Measurements from ENCODE around the gene IGFBP6. TPM values are rescaled to one million over a fixed set of nuclear protein-coding genes. Genes with fewer than 3 reads are reported as not detected.

IGFBP6 gene
- polyA plus RNA-seq, 1 donor from 2014 or later = not detected

DNA sequence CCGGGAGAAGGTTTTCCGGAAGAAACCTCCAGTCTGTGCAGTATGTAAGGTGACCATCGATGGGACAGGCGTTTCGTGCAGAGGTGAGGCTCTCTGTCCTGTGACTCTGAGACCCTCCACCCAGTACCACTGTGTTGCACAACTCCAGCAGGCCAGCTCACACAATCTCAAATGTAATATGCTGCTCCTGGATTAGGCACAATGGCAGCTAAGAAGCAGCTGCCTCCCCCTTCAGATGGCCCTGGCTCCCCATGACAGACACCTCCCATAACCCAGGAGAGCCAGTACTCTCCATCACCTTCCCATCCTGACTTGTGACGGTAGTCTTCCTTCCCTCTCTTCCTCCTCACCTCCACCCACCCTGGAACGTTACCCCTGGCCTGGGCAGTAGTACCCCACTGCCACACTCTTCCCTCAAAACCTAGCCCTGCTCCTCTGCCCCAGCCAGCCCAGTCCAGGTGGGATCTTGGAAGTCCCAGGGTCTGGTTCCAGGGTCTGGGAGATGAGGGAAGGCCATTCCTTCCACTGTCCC is 45.5 kb upstream of the IGFBP6 start:
- Histone ChIP-seq H3K4me3 (ENCODE audit: low read length) (no peak overlapping the region), H3K27me3 (ENCODE audit: insufficient read depth, low read depth, low read length) (no peaks in the 10 kb centered on the region), H3K36me3 (ENCODE audit: insufficient read depth, low read length) (no peaks in the 10 kb centered on the region), H4K20me1 (ENCODE audit: insufficient read depth) (no peaks in the 10 kb centered on the region), H3K79me2 (replicated peaks; ENCODE audit: insufficient read depth, low read length) (no peaks in the 10 kb centered on the region), H3K9me3 (ENCODE audit: low read length) (no peaks in the 10 kb centered on the region), H3K9ac (ENCODE audit: low read length) (no peak overlapping the region), H3K9me2 (ENCODE audit: insufficient read depth, low read length) (no peaks in the 10 kb centered on the region), H3K27ac (ENCODE audit: low read length) (no peak overlapping the region), H3K4me2 (ENCODE audit: low read length) (no peak overlapping the region), H3F3A (ENCODE audit: insufficient read depth, low read length, poor library complexity, severe bottlenecking) (no peaks in the 10 kb centered on the region), H2AFZ (ENCODE audit: low read depth, low read length) (no peak overlapping the region)
- TF ChIP-seq, protein P1, sequence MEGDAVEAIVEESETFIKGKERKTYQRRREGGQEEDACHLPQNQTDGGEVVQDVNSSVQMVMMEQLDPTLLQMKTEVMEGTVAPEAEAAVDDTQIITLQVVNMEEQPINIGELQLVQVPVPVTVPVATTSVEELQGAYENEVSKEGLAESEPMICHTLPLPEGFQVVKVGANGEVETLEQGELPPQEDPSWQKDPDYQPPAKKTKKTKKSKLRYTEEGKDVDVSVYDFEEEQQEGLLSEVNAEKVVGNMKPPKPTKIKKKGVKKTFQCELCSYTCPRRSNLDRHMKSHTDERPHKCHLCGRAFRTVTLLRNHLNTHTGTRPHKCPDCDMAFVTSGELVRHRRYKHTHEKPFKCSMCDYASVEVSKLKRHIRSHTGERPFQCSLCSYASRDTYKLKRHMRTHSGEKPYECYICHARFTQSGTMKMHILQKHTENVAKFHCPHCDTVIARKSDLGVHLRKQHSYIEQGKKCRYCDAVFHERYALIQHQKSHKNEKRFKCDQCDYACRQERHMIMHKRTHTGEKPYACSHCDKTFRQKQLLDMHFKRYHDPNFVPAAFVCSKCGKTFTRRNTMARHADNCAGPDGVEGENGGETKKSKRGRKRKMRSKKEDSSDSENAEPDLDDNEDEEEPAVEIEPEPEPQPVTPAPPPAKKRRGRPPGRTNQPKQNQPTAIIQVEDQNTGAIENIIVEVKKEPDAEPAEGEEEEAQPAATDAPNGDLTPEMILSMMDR (IDR thresholded peaks at IDR 0.05; ENCODE audit: poor library complexity, severe bottlenecking) = no peak
- TF ChIP-seq SMC3 (conservative IDR thresholded peaks at IDR 0.05; ENCODE audit: poor library complexity) (no peak), TAF1 (IDR thresholded peaks at IDR 0.05; ENCODE audit: low read depth) (no peak), RAD21 (conservative IDR thresholded peaks at IDR 0.05) (no peak), MXI1 (conservative IDR thresholded peaks at IDR 0.05; ENCODE audit: poor library complexity, severe bottlenecking) (no peak), EP300 (conservative IDR thresholded peaks at IDR 0.05; ENCODE audit: poor library complexity, severe bottlenecking) (no peak), POLR2AphosphoS5 (IDR thresholded peaks at IDR 0.05) (no peak), EZH2 (IDR thresholded peaks at IDR 0.05; ENCODE audit: borderline replicate concordance, insufficient read depth, low read length, poor library complexity, severe bottlenecking) (no peak)
- TF ChIP-seq, protein P2, sequence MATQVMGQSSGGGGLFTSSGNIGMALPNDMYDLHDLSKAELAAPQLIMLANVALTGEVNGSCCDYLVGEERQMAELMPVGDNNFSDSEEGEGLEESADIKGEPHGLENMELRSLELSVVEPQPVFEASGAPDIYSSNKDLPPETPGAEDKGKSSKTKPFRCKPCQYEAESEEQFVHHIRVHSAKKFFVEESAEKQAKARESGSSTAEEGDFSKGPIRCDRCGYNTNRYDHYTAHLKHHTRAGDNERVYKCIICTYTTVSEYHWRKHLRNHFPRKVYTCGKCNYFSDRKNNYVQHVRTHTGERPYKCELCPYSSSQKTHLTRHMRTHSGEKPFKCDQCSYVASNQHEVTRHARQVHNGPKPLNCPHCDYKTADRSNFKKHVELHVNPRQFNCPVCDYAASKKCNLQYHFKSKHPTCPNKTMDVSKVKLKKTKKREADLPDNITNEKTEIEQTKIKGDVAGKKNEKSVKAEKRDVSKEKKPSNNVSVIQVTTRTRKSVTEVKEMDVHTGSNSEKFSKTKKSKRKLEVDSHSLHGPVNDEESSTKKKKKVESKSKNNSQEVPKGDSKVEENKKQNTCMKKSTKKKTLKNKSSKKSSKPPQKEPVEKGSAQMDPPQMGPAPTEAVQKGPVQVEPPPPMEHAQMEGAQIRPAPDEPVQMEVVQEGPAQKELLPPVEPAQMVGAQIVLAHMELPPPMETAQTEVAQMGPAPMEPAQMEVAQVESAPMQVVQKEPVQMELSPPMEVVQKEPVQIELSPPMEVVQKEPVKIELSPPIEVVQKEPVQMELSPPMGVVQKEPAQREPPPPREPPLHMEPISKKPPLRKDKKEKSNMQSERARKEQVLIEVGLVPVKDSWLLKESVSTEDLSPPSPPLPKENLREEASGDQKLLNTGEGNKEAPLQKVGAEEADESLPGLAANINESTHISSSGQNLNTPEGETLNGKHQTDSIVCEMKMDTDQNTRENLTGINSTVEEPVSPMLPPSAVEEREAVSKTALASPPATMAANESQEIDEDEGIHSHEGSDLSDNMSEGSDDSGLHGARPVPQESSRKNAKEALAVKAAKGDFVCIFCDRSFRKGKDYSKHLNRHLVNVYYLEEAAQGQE (IDR thresholded peaks at IDR 0.05; ENCODE audit: borderline replicate concordance) = no peak

DNA sequence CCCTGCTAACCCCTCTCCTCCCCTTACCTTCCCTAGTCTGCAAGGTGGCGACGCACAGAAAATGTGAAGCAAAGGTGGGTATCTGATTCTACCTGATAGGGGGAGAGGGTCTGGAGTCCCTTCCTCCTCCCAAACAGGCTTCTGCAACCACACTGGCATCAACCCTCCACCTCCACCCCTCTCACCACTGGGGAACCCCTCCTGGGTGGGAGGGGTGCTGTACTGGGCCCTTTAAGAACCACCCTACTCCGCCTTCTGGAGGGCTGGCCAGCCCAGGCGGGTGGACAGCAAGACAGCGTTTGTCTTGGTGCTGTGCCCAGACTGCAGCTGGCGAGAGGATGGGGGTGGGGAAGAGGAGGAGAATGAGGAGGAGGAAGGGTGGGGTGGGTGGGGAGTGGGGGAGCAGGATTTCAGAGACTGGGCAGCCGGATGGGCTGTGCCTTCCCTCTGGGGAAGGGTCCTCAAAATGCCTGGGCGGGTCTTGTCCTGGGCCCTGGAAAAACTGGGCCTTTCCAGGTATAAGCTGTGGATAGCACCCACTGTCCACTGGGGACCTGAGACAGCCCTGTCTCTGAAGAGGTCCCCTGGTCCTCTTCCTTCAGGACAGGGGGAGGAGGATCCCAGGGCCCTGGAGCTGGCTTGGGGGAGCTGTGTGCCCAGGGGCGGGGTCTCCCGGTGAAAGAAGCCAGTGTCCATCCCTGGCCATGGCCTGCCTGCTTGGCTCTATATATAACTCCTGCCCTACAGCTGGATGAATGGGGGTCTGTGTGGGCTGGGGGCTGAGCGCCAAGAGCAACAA is 44.8 kb upstream of the IGFBP6 start:
- H2AFZ ChIP-seq (ENCODE audit: low read depth, low read length) = no peak overlapping the region
- H4K20me1 ChIP-seq (ENCODE audit: insufficient read depth) = no peaks in the 10 kb centered on the region
- no peaks in the 10 kb centered on the region for H3F3A ChIP-seq (ENCODE audit: insufficient read depth, low read length, poor library complexity, severe bottlenecking)
- H3K27ac ChIP-seq (ENCODE audit: low read length) = no peak overlapping the region
- H3K27me3 ChIP-seq (ENCODE audit: insufficient read depth, low read depth, low read length) = no peaks in the 10 kb centered on the region
- no peak overlapping the region for H3K9ac ChIP-seq (ENCODE audit: low read length)
- no peak overlapping the region for H3K4me2 ChIP-seq (ENCODE audit: low read length)
- no peak overlapping the region for H3K4me3 ChIP-seq (ENCODE audit: low read length)
- no peaks in the 10 kb centered on the region for H3K79me2 ChIP-seq (replicated peaks; ENCODE audit: insufficient read depth, low read length)
- no peaks in the 10 kb centered on the region for H3K36me3 ChIP-seq (ENCODE audit: insufficient read depth, low read length)
- no peaks in the 10 kb centered on the region for H3K9me3 ChIP-seq (ENCODE audit: low read length)
- TF ChIP-seq, protein P1 (IDR thresholded peaks at IDR 0.05; ENCODE audit: poor library complexity, severe bottlenecking) = no peak
- TF ChIP-seq EP300 (conservative IDR thresholded peaks at IDR 0.05; ENCODE audit: poor library complexity, severe bottlenecking) (no peak), EZH2 (IDR thresholded peaks at IDR 0.05; ENCODE audit: borderline replicate concordance, insufficient read depth, low read length, poor library complexity, severe bottlenecking) (no peak), TAF1 (IDR thresholded peaks at IDR 0.05; ENCODE audit: low read depth) (no peak), RAD21 (conservative IDR thresholded peaks at IDR 0.05) (no peak), MXI1 (conservative IDR thresholded peaks at IDR 0.05; ENCODE audit: poor library complexity, severe bottlenecking) (no peak), SMC3 (conservative IDR thresholded peaks at IDR 0.05; ENCODE audit: poor library complexity) (no peak), POLR2AphosphoS5 (IDR thresholded peaks at IDR 0.05) (no peak)
- TF ChIP-seq, protein P2 (IDR thresholded peaks at IDR 0.05; ENCODE audit: borderline replicate concordance) = no peak
- no peaks in the 10 kb centered on the region for H3K9me2 ChIP-seq (ENCODE audit: insufficient read depth, low read length)

Measured in neural cell (in vitro differentiated cells).